ENCODE measurements around the gene EYA2. TPM values are rescaled to one million over a fixed set of nuclear protein-coding genes. Genes with fewer than 3 reads are reported as not detected.

EYA2 gene
- total RNA-seq, 1 donor from 2014 or later, result 9.0 TPM

DNA sequence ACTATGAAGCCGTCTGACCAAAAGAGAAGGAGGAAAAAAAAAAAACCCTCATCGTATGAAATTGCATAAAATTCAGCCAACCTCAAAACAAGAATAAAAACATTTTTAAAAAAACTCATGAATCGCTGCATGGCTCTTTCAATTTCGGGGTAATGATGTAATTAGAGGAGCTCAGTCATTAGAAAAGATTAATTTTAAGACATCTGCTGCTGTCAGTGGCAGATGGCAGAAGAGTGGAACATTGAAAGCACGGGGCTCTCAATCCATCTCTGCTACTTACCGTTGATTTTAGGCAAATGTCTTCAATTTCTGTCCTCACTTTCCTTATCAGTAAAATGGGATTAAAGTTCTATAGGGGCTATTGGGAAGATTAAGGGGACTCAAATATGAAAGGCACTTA lies 79.1 kb downstream of the EYA2 start:
- H3K4me1 Mint-ChIP-seq, result peaks cover 23% of the 10 kb centered on the region
- DNase-seq (ENCODE audit: low spot score in 2 of 2, unreplicated experiment in 2 of 2), result no peak
- H3K27me3 Mint-ChIP-seq (ENCODE audit: low read depth), result no peaks in the 10 kb centered on the region
- H3K4me3 Mint-ChIP-seq, result no peak overlapping the region
- H3K9me3 Mint-ChIP-seq, result no peaks in the 10 kb centered on the region
- TF ChIP-seq, protein P1, sequence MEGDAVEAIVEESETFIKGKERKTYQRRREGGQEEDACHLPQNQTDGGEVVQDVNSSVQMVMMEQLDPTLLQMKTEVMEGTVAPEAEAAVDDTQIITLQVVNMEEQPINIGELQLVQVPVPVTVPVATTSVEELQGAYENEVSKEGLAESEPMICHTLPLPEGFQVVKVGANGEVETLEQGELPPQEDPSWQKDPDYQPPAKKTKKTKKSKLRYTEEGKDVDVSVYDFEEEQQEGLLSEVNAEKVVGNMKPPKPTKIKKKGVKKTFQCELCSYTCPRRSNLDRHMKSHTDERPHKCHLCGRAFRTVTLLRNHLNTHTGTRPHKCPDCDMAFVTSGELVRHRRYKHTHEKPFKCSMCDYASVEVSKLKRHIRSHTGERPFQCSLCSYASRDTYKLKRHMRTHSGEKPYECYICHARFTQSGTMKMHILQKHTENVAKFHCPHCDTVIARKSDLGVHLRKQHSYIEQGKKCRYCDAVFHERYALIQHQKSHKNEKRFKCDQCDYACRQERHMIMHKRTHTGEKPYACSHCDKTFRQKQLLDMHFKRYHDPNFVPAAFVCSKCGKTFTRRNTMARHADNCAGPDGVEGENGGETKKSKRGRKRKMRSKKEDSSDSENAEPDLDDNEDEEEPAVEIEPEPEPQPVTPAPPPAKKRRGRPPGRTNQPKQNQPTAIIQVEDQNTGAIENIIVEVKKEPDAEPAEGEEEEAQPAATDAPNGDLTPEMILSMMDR (IDR thresholded peaks at IDR 0.05; ENCODE audit: unreplicated experiment), result no peak
- H3K36me3 Mint-ChIP-seq, result no peaks in the 10 kb centered on the region
- no peak overlapping the region for H3K27ac Mint-ChIP-seq

DNA sequence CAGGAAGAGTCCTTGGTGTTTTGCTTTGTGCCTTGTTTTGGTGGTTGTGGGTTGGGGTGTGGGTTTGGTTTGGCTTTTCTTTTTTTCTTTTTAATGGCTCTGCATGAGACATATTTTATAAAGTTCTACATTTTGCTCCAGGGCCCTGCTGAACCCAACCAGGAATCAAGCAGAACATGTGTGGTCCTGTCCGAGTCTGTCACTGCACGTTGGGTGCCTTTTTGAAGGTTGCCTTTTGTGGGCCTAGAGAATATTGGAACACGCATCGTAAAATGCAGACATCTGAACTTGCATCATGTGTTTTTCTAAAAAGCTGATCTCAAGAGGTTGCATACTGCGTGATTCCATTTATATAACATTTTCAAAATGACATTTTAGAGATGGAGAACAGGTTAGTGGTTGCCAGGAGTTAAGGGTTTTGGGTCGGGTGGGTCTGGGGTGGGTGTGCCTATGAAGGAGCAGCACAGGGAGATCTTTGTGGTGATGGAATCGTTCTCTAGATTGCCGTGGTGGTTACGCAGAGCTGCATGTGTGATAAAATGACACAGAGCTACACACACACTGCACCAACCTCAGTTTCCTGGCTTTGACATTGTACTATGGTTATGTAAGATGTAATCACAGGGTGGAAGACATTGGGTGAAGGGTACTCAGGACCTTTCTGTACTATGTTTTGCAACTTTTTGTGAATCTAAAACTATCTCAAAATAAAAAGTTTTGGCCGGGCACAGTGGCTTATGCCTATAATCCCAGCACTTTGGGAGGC lies 80.2 kb downstream of the EYA2 start:
- Mint-ChIP-seq H3K4me1 (peaks cover 33% of the 10 kb centered on the region), H3K27ac (no peak overlapping the region)

GRCh38 chr20:46975976-46976375 lies 81.3 kb downstream of the EYA2 start:
- Mint-ChIP-seq H3K27me3 (ENCODE audit: low read depth) (no peaks in the 10 kb centered on the region), H3K4me3 (no peak overlapping the region), H3K9me3 (peaks cover 6% of the 10 kb centered on the region), H3K27ac (no peak overlapping the region), H3K4me1 (peaks cover 31% of the 10 kb centered on the region), H3K36me3 (no peaks in the 10 kb centered on the region)
- DNase-seq (ENCODE audit: low spot score in 2 of 2, unreplicated experiment in 2 of 2), result peak in 1 of 2 experiments; percentile 22
- TF ChIP-seq, protein P1 (IDR thresholded peaks at IDR 0.05; ENCODE audit: unreplicated experiment), result no peak

More for the DNA sequence above, 80.2 kb downstream of the EYA2 start:
- H3K36me3 Mint-ChIP-seq, result no peaks in the 10 kb centered on the region
- TF ChIP-seq, protein P1 (IDR thresholded peaks at IDR 0.05; ENCODE audit: unreplicated experiment), result no peak
- no peaks in the 10 kb centered on the region for H3K9me3 Mint-ChIP-seq
- no peak overlapping the region for H3K4me3 Mint-ChIP-seq
- no peaks in the 10 kb centered on the region for H3K27me3 Mint-ChIP-seq (ENCODE audit: low read depth)
- no peak for DNase-seq (ENCODE audit: low spot score in 2 of 2, unreplicated experiment in 2 of 2)

- Mint-ChIP-seq H3K36me3 (peaks cover 5% of the 10 kb centered on the region), H3K9me3 (peaks cover 16% of the 10 kb centered on the region), H3K4me3 (no peak overlapping the region), H3K27me3 (ENCODE audit: low read depth) (no peaks in the 10 kb centered on the region), H3K4me1 (peaks cover 26% of the 10 kb centered on the region), H3K27ac (no peak overlapping the region)
- no peak for DNase-seq (ENCODE audit: low spot score in 2 of 2, unreplicated experiment in 2 of 2)
- TF ChIP-seq, protein P1 (IDR thresholded peaks at IDR 0.05; ENCODE audit: unreplicated experiment), result no peak
These were observed 82.6 kb downstream of the EYA2 start for GRCh38 chr20:46977204-46977603.

- Mint-ChIP-seq H3K27ac (no peak overlapping the region), H3K27me3 (ENCODE audit: low read depth) (no peaks in the 10 kb centered on the region), H3K4me1 (peaks cover 26% of the 10 kb centered on the region), H3K9me3 (peaks cover 22% of the 10 kb centered on the region), H3K4me3 (no peak overlapping the region), H3K36me3 (peaks cover 9% of the 10 kb centered on the region)
- TF ChIP-seq, protein P1 (IDR thresholded peaks at IDR 0.05; ENCODE audit: unreplicated experiment), result no peak
- no peak for DNase-seq (ENCODE audit: low spot score in 2 of 2, unreplicated experiment in 2 of 2)
These were observed 83.4 kb downstream of the EYA2 start for GRCh38 chr20:46977909-46978588.
